Measurements from ENCODE around the gene LYPD1.
A peak's percentile ranks its signal among the peaks of the same experiment; 100 is the strongest.

LYPD1 gene

DNA sequence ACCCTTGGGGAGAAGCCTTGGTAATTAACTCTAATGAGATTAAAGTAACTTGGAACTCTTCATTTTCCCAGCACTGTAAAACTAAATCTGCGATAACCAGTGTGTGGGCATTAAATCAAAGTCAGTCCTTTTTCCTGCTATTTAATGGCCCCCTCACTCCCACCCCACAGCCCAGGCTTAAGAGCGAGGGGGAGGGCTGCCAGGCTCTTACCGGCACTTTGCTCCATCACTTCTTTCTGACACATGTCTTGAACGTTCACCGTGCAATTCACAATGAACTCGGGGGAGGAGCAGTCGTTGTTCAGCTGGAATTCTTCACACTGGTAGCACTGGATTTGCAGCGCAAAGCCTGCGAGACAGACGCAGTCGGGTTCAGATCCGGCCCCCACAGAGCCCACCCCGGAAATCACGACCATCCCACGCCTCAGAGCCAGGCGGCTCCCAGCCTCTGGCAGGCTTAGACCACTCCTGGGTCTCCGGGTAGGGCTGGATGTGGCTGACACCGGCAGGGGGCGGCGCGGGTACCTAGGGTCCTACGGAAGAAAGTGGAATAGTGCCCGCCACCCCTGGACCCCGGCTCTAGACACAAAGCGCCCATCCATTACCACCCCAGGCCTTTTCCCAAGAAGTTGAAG is 1.7 kb downstream of the LYPD1 start:
- DNase-seq = peak; percentile 36

DNA sequence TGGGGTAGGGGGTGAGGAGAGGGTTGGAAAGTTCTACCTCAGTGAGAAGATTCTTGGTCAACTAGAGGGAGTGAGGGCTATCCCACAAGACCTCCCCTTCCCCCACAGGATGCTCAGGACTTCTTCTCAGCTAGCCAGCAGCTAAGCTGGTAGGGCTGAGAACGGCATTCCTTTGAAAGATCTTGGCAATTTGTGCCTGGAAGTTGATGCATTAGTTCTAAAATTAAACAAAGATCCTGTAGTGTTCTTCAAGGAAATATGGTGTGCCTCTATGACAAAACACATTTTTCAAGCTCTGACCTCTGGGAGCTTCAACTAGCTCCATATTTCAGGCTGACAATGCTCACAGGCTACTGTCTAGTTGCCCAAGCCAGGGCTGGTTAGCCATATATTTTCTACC is 2.3 kb downstream of the LYPD1 start:
- no peak for DNase-seq

DNA sequence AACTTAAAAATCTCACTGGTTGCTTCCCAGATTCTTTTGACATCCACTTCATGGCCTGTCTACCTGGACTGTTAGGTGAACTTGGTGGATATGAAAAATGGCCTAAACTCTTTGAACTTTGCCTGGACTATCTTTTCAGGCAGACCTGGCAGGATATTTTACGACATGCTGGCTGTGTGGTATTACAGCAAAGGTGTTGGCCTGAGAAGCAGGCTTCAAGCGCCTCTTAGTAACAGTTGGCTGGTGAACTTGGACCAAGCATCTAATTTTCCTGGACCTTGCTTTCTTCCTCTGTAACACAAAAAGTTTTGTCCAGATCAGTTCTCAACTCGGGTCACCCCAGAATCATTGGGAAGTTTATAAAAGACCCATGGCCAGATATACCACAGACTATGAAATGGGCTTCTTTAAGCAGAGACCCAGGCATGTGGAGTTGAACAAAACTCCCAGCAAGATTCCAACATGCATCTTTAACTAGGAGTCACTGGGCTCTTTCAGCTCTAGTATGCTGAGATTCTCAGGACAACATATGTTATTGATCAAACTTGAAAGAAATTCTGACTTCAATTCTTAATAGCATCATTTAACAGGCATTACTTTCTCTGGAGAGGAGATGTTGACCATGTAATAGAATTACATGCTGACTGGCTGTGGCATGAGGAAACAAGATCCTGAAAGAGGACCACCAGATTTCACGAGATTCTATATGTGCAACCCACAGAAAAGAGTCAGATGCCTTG is 4.4 kb downstream of the LYPD1 start:
- peak; percentile 24 for DNase-seq

DNA sequence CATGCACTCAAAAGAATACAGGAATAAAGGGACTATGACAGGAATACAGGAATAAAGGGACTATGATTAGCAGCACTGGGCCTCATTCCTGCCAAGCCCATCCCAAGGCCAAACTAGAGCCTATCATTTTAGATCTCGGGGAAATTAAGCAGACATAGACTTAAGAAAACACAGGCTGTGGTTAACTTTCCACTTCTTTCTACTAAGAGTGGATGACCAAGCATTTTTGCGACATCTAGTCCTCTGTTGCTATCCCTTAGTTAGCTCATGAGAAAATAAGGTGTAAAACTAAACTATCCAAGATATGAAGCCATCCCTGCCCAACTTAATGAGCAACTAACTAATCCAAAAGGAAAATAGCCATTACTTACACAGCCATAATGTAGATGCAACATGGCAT is 5.9 kb downstream of the LYPD1 start:
- no peak for DNase-seq

DNA sequence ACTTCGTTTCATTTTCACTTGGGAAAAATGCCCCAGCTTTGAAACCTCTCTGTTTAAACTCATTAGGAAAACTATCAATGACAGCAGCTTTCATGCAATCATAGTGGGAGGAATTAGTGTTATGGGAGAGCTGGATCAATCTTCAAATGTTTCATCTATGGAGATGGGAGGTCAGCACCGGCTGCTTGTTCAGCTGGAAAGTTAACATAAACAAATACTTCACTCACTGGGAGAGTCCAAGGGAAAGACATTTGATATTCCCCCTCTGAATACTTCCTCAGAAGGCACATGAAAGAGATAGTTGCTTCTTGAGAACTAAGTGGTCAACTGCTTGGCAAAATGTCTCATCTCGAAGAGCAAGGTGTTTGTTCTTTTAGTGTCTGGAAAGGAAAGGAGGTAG is 7.3 kb downstream of the LYPD1 start:
- DNase-seq = no peak

DNA sequence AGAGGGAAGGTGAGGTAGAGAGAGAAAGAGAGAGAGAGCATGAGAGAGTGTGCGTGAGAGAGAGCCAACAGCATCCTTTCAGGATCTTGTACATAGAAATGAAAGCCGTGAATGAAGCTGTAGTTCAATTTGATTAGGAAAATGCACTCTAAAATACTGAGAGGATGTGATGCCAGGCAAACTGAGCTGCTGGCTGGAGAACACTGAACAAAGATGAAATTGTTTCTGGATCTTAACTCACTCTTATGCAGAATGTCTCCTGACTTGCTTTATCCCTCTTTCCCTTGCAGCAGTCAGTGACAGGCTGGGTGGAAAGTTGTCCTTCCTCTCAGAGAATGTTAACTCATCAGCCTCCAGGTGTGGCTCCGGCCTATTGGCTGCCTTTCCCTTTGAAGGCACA is 10.7 kb downstream of the LYPD1 start:
- no peak for DNase-seq

DNA sequence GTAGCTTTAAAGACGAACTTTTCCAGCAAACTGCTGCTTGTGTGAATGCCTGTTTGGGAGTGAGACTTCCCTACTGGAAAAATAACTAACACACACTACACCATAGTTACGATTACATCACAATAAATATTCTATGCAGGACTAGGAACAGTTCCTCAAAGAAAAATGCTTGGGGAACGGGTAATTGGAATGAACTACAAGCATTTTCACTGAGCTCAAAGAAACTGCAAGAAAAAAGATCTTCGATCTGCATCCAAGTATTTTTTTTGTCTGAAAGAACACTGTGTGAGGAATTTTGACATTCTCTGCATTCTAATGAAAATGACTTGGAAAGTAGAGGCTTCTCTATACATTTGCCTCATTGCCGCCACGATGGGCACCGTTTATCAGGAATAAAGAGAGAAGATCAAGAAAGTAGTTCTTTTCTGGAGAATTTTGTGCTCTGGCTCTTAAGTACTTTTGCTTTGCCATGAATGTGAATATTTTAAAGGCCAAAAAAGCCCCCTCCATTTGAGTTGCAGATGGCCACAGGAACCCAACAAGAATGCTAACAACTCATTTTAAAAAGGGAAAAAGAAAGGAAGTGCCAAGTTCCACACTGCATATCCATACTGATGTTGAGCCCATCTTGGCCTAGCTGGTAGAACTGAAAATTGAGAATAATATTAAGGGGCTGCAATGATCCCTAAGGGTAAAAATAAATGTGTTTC is 13.6 kb downstream of the LYPD1 start:
- no peak for DNase-seq

DNA sequence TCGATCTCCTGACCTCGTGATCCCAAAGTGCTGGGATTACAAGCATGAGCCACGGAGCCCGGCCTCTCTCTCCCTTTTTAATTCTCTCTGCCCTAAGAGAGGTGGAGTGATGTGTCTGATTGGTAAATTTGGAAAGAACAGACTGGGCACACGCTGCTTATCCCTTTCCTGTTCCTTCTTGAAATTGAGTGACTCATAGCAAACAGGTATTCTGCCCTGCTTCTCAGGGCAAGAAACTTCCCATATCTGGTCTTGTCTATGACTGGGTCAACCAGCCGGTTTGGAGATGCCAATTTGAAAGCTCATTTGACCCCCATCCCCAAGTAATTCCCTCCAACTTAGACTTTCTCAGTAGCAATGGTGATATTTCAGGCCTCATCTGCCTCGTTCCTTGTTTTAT is 15.0 kb downstream of the LYPD1 start:
- DNase-seq = no peak

DNA sequence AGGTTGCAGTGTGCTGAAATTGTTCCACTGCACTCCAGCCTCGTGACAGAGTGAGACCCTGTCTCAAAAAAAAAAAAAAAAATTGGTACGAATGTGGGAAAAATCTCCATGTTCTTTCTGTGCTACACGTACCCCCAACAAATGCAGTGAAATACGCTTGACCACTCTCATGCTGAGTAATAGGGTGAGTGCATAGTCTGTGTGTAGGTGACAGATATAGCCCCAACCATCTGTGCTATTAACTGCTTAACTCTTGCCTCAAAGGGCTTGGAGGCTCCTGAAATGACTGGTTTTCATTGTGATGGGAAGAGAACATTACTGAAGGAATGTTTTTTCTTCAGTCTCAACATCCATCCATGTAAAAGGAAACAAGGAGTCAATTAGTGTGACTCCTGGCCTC is 15.7 kb downstream of the LYPD1 start:
- DNase-seq = no peak

DNA sequence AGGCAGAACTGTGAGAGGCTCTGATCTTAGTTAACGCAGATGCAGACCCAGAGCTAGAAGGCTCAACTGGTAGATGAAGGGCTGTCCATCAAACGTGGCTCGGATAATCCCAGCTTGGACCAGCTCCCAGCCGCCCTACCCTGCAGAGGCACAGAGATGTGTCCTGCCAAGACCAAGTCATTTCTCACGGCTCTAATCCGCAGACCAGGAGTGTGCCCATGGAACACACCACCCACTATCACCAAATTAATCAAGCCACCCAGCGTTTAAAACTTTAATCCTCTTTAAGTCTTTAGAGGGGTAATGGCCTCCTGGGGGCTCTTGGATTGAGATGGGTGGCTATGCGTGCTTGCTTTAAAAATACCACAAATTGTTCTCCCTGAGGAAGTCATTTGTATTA is 17.5 kb downstream of the LYPD1 start:
- no peak for DNase-seq

DNA sequence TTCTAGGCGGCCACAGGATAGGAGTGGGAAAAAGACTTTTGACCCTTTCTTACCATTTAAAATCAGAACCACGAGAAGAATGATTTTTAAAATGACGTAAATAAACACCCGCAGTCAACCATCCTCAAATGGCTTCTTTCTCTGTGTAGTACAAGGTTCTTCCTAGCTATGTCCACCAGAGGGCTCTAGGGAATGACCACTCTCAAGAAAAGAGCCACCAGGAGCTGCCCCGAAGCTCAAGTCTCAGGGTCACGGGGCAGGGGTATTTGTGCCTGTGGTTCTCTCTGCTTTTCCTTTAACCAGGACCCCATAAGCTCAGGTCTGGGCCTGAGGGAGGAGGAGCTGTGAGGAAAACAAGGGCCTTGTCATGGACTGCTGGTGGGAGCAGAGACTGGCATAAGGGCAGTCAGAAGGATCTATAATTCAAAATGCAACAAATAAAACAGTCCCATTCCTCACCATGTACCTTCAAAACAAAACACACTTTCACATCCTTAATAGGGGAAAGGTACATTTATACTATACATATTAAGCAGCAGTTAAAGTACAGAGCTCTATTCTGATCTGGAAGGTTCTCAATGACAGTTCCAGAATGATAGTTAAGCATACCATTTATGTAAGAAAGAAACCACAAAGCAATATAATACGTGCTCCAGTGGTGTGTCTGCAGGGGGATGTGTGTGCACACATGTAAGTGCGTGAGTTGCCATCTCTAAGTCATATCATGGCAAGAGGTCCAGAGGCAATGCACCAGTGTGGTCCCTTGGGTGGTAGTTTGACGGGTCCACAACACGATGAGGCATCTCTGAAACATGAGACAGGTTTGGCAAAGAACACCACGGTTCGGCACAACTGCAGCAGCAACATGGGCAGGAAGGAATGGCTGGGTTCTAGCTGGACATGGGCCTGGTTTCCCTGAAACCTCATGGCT is 18.6 kb downstream of the LYPD1 start:
- no peak for DNase-seq

DNA sequence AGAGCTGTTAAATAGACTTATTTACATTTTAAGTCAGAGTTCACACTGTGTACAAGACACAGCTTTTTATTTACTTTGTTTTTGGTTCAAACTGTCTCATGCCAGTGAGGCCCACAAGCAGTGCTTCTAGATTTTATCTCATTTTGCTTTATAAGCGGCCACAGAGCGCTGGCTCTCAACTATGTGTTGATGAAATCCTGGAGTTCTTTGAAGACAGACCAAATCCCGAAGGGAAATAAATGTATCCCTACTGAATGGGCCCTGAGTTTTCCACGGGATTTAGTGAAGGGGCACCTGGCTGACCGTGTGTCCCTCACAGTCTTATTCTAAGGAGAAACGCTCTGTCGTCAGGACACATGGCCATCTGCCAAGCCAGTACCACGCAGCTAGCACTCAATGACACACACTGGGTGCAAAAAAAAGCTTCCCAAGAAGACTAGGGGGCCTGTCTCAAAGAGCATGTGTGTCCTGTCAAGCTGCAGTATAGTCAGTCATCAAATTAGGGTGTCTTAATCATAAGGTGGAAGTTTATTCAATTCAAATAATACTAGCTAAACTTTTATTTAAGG is 23.4 kb downstream of the LYPD1 start:
- DNase-seq = no peak

DNA sequence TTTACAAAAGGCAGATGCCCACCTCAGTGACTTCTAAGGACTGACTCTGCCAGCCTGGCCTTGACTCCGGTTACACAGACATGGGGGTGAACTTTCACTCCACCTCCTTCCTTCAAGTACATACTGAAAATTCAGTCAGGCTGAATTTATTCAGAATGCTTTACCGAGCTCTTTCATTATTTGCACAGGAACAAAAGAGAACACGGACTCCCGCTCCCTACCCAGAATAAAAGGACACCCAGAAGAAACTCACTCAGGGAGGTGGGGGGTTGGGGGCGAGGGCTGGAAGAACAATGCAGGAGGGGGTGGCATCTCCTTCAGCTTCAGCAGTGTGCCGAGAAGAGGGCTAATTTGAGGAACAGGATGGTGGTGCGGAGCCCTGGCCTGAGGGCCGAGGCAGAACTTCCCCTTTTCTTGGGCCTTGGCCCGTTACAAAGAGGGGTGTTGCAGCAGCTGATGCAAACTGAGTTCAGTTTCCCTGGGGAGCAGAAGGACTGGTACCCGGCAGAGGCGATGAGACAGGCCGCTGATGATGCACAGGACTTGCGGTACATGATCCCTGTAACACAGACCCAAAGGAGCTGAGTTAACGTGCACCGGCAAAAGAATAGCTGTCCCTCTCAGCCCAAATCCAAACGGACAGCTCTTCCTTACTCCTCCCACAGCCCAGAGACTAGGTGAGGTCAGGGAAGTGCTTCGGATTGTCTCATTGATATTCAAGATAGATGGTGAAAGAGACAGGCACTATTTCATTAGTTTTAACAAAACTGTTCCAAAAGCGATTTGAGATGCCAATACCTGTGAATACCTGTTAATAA is 24.1 kb downstream of the LYPD1 start:
- no peak for DNase-seq

DNA sequence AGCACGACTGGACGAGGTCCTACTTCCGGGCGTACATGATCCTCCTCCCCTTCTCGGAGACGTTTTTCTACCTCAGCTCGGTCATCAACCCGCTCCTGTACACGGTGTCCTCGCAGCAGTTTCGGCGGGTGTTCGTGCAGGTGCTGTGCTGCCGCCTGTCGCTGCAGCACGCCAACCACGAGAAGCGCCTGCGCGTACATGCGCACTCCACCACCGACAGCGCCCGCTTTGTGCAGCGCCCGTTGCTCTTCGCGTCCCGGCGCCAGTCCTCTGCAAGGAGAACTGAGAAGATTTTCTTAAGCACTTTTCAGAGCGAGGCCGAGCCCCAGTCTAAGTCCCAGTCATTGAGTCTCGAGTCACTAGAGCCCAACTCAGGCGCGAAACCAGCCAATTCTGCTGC is 24.8 kb downstream of the LYPD1 start:
- no peak for DNase-seq

DNA sequence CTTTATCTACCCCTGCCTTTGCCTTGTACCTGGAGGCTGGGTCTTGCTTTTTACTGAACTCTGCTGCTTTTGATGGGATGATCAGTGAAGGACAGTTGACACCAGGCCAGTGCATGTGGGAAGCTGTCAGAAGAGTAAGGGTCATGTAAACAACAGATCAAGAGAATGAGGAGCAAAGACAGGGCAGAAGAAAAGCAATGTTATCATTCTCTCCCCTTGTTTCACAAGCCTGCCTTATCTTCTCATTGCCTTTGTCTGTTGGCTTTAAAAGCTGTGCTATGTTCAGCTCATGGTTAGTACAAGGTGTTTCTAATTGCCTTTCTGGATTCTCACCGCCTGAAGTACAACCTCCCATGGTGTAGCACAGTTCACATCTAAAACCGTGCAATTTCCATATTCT is 27.6 kb downstream of the LYPD1 start:
- no peak for DNase-seq

DNA sequence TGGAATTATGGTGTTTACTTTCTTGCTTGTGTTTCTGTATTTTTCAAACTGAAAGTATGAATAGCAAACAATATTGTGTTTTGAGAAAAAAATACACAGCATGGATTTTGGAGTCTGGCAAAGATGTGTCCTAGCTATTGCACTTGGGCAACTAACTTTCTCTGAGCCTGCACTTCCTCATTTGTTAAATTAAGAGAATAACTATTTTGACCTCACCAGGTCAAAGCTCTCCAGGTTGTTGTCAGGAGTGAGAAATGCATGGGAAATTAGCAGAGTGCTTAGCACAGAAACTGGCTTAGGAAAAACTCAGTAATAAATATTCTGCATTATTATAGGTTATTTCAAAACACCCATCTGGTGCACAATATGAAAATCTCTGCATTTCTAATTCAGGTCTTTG is 28.2 kb downstream of the LYPD1 start:
- no peak for DNase-seq

DNA sequence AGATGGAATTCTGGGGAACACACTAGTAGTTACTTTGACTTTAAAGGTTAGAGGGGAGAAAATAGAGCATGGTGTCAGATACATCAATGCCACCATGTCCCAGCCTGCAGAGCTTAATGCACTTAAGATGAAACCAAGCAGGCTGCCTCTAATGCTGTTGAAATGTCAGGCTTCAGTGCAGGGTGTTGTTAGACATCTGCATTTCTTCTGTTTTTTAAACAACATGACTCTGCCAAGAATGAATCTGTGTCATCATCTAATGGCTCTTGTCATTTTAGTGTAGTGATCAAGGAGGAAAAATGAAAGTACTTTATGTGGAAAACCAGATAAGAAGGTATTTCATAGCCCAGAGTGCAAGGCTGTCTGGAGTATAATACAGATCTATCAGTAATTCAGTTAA is 29.9 kb downstream of the LYPD1 start:
- DNase-seq = no peak

DNA sequence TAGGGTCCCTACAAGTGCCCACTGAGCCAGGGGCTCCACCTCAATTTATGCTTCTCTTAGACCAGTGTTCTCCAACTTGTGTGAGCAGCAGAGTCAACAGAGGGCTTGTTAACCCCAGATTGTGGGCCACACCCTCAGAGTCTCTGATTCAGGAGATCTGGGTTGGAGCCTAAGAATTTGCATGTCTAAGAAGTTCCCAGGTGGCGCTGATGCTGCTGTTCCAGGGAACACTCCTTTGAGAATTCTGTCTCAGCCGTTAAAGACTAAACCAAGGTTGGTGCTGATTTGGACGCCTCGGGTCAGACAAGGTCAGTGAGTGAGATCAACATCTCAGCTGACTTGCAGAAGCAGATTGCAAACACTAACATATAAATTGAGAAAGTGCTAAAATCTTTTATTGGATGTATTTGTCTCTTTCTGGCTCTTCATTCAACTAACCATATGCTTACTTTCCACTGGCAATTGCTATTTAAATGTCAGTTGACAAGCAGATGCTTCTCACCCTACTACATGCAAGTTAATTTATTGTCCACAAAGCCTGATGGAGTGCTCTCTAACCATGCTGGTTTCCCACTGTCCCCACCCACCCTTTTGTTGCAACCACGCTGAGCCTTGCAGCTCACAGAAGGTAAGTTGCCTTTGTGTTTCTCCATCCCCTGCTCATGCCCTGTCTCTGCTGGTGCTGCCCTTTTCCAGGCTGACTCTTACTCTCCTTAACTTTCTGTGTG is 31.5 kb downstream of the LYPD1 start:
- DNase-seq = no peak

DNA sequence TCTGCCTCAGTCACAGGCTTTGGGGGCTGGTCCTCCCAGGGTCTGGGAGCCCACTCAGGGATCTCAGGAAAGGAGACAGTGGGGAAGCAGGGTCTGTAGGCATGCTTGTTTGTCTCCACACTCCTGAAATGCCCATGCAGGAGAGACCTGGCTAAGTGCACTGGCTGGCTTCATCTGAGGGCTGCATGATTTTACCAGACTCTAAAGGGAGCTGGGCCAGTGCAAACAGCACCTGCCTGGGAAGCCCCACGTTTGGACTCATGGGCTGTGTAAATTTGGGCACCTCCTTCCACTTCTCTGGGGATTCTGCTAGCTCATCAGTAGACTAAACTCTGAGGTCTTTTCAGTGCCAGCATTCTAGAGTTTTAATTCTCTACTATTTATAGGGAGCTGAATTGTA is 33.7 kb downstream of the LYPD1 start:
- DNase-seq = no peak

DNA sequence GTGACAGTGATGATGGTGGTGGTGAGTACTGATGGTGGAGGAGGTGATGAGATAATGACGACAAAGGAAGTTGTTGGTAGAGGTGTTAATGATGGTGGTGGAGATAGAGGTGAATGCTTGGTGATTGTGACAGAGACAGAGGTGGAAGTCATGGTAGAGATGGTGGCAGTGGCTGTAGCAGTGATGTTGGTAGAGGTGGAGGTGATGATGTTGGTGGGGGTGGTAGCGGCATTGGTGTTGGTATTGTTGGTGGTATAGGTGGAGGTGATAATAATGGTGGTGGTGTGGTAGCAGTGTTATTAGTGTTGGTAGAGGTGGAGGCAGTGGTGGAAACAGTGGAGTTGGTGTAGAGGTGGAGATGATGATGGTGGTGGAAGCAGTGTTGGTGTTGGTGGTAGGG is 36.4 kb downstream of the LYPD1 start:
- no peak for DNase-seq

DNA sequence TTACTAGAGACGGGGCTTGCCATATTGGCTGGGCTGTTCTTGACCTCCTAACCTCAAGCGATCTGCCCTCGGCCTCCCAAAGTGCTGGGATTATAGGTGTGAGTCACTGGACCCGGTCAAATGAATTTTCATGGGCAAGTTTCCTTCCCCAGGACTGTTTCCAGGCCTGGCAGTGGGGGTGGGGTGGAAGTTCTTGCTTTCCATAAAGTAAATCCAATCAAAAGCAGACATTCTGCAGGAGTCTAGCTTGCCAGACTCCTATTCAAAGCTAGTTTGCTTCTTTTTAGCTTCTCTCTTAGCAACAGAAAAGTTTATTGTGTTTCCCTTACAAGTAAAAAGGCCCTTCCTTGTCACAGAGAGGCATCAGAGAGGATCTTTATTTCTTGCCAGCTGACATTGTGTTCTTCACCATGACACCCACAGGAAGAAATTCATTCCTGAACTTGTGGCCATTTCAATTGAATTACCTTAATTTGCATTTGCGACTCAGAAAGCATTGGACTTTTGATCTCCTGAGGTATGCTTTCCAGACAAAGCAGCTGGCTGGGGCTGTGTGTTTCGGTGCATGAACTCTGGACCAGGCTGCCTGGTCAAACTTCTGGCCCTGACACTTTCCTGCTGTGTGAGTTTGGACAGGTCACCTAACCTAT is 37.9 kb downstream of the LYPD1 start:
- peak; percentile 45 for DNase-seq

Data from right hindlimb (tissue), 1 donor.